GM12872 (cell line): ENCODE data around the gene MGAT4B.

Experiments
- CTCF ChIP-seq: IDR thresholded peaks from 3 replicates; pipeline ENCODE4 v1.5.1; 2011; ENCODE audit warnings: low read depth, mild to moderate bottlenecking, low read length, moderate library complexity; ENCODE audit not compliant: insufficient read depth

MGAT4B gene

GRCh38 chr5:179777909-179778308 lies 28.8 kb downstream of the MGAT4B start:
- no peak for TF ChIP-seq CTCF

GRCh38 chr5:179777456-179777855 lies 29.2 kb downstream of the MGAT4B start:
- no peak for TF ChIP-seq CTCF

- no peak for TF ChIP-seq CTCF
These were observed 30.2 kb downstream of the MGAT4B start for GRCh38 chr5:179776411-179776938.

GRCh38 chr5:179774442-179774841 lies 32.2 kb downstream of the MGAT4B start:
- TF ChIP-seq CTCF = no peak

- no peak for TF ChIP-seq CTCF
These were observed 33.0 kb downstream of the MGAT4B start for GRCh38 chr5:179773686-179774040.

GRCh38 chr5:179772351-179772750 lies 34.3 kb downstream of the MGAT4B start:
- TF ChIP-seq CTCF = no peak

GRCh38 chr5:179771311-179771895 lies 35.3 kb downstream of the MGAT4B start:
- TF ChIP-seq CTCF = no peak
